Activated CD4-positive, alpha-beta T cell treated with anti-CD3 and anti-CD28 coated beads, Interleukin-10, Interleukin-2, amounts not matched to agents 100 ng/mL and 50 ng/mL, durations not matched to agents 16 hours and 8 hours (primary cell): ENCODE results near the gene CPNE4.
"Not testable (repeated sequence)": the region's sequence is repeated elsewhere in the genome, so short reads cannot be mapped to it uniquely, and the experiment has no call there.

ENCODE experiments used
- DNase-seq: peaks from one replicate; pipeline ENCODE4 v3.0.0-alpha.2; 2020

Gene CPNE4

GRCh38 chr3:132034486-132035464 is at the start of gene CPNE4:
TSS of gene CPNE4 (minus strand) at chr3:132035014.
- DNase-seq = peak; percentile 84

GRCh38 chr3:132083583-132084279 is 48.9 kb upstream of the CPNE4 start:
- DNase-seq = no peak

DNA sequence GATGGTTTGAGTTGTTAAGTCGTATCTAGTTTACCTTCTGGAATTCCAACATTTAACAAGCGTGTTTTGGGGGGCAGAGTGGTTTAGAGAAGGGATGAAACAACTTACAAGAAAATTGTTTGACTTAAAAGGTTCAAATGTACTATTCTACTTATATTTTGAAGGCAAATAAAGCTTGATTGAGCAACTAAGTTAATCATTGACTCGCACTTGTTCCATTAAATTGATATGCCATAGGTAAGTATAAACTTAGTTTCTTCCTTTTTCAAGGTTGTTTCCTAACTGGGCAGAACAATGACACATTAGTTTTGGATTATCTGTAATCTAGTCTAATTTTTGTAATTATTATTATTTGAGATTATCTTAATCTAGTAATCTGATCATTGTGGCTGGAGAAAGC is 48.3 kb upstream of the CPNE4 start:
- DNase-seq = no peak

DNA sequence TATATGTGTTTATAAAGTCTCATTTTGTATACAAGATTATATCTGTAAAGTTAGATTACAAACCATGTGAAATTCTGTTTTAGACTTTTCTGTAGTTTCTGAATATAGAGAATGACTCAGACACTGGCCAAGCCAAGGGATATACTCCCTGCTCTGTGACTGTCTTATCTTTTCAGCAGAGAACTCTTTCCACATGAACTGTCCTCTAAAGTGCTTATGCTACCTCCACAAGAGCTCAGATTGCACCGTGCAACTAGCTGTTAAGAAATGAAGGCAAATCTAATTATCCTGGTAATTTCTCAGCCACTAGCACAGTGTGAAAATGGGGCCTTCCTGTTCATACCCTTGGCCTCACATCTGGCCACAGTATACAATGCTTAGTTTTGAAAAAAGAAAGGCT is 44.3 kb upstream of the CPNE4 start:
- DNase-seq = no peak

- DNase-seq = no peak
These were observed 39.0 kb upstream of the CPNE4 start for GRCh38 chr3:132073771-132074170.

GRCh38 chr3:132071043-132071442 is 36.2 kb upstream of the CPNE4 start:
- DNase-seq = no peak

DNA sequence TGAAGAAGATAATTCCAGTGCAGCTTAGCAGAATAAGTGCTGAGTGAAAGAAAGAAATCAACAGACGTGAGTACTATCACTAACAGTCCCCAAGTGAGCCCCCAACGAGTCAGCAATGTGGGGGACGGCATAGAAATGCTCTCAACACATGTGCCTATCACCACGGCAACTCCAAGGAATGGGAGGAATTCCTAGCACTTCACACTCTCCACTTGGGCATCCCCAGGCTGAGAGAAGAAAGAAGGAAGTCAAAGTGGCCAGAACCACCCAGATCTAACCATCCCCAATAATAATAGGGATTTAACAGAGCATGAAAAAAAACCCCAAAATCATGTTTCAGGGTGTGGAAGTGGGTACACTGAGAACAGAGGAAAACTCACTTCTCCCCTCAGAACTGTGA is 29.3 kb upstream of the CPNE4 start:
- DNase-seq = no peak

GRCh38 chr3:132062535-132062934 is 27.7 kb upstream of the CPNE4 start:
- DNase-seq = no peak

DNA sequence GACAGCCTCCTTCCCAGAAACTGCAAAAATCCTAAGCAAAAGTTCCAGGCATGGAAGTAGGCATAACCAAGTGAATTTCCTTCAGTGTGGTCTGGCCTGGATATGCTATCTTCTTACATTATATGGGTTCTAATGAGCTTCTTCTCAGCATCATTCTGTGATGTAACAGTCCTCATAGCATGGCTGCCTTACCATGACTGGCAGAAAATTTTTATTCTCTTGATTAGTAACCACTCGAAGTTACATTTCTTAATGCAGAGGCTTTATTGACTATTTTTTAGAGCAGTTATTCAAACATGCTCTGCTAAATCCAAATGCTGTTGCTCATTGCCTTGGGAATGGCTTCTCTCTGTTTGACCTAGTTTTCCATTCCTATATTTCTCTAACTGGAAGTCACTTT is 21.1 kb upstream of the CPNE4 start:
- no peak for DNase-seq

DNA sequence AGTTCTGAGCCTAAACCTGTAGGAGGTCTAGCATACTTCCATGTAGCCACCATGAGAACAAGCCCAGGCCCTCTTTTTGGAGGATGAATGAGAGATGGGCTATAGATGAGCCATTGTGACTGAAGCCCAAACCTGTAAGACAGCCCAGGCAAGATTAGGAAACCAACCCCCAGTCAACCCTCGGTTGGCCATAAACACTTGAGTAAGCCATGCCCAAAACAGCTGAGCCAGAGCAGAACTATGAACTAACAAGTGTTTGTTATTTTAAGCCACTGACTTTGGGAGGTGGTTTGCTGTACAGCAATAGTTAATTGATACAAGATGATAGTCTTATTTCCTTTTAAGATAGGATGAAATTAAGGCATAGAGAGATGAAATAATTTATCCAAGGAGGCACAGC is 12.4 kb upstream of the CPNE4 start:
- DNase-seq = no peak

- not testable (repeated sequence) for DNase-seq
These were observed 10.1 kb upstream of the CPNE4 start for GRCh38 chr3:132044874-132045273.

DNA sequence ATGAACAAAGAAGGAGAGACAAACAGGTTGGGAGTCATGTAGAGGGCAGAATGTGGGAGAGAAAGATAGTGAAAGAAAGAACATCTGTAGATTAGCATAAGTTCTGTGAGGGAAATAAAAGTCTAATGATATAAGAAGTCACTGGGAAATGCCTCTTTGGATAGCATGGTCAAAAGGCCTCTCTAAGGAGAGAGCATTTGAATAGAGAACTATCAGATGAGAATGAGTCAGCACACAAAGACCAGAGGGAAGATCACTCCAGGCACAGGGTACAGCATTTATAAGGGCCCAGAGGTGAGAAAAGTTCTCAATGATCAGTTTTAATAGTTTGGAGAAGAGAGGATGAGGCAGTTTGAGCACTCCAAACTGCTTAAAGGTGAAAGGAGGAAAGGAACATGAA is 7.9 kb upstream of the CPNE4 start:
- DNase-seq = no peak

DNA sequence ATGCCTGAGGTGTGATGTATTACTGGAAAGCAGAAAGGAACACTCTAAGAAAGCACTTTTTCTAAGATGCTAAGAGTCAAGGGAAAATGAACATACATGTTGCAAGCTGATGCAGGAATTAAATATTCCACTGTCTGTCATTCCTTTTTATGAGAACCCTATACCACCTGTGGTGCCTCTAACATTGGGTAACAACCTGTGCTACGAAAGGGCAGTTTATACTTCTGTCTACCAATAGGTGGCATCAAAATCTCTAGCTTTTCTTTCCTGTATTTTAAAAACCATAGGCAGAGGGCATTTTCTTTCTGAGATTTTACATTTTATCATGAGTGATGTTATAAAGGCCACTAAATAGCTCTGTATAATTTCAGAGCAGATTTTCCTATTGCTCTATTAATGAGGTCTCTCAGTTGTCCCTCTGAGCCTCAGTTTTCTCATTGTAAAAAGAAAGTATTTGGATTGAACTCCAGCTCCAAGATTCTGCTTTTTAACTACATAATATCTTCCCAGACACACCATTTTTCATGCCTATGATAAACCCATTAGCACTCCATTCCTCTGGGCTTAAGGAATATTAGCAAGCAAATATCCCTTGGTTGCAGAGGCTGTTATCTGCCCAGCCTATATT is 3.5 kb upstream of the CPNE4 start:
- peak; percentile 18 for DNase-seq

GRCh38 chr3:132037581-132037980 is 2.8 kb upstream of the CPNE4 start:
- DNase-seq = no peak

- DNase-seq = no peak
These were observed 2.2 kb upstream of the CPNE4 start for GRCh38 chr3:132037056-132037455.

DNA sequence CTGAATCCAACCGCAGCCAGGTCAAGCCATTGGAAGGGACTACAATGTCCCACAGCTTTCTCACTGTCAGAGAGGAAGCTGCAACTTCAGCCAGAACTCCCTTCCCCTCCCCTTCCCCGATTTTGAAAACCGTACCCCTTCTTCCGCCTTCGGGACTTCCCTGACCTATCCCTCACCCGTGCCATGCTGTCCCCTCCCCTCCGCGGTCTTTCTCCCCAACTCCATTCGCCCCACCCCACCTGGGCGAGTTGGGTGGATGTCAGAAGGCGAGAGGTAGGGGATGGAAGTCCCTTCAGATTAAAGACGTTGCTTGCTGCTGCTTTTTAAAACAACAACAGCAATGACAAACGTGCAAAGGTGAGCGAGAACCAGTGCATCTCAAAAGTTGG is 723 bp downstream of the CPNE4 start:
- DNase-seq = no peak

GRCh38 chr3:132033471-132033870 is 1.3 kb downstream of the CPNE4 start:
- no peak for DNase-seq

DNA sequence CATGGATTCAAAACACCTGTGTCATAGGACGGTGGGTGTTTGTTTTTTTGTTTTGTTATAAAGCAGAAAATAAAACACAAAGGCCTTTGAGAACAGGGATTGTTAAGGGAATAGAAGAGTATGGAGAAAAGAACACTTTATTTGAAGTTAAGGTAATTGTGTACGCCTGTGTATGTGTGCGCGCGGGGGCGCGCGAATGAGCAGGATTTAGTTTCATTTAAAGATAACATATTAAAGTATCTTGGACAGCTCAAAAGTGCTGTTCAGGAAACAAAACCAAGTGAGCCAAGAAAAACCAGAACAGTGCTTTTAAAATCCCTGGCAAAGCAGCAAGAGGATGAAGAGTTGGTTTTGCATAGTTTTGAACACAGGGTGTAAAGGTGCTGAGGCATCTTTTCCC is 1.9 kb downstream of the CPNE4 start:
- DNase-seq = no peak

- DNase-seq = peak; percentile 74
These were observed 5.5 kb downstream of the CPNE4 start for GRCh38 chr3:132029182-132029902.

DNA sequence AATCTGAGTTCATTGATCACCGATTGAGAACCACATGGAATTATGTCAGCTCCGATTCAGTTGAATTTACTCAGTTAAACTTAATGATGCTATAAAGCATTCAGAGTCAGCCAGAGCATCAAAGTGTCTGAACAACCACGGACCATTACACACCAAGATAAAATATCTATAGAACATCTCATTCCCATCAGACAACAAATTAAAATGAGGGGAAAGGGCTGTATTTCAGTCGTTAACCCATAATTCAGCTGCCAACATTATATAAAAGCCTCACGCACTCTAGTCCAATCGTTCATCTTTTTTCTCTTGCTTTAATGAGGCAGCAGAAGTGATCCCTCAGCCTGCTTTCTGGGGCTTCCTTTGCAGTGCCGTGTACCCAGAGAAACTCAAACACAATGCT is 11.9 kb downstream of the CPNE4 start:
- no peak for DNase-seq

- no peak for DNase-seq
These were observed 14.8 kb downstream of the CPNE4 start for GRCh38 chr3:132020058-132020457.

GRCh38 chr3:132017137-132017536 is 17.7 kb downstream of the CPNE4 start:
- no peak for DNase-seq
